NCI-H510A (cell line): ENCODE results near the gene IMMP1L.
"Not testable (repeated sequence)": the region's sequence is repeated elsewhere in the genome, so short reads cannot be mapped to it uniquely, and the experiment has no call there.

Experiments used
- DNase-seq: peaks from one replicate; lab custom pipeline; 2025; lab: John Stamatoyannopoulos, UW

The IMMP1L gene

GRCh38 chr11:31509429-31510345 is at the start of gene IMMP1L, which contains the start of gene ELP4:
TSS of gene IMMP1L (minus strand) at chr11:31509622. CDS start at chr11:31463276, 46,346 bp downstream.
TSS of gene ELP4 (plus strand) at chr11:31509767. CDS start at chr11:31509785, 18 bp downstream.
- DNase-seq, result peak; percentile 82

GRCh38 chr11:31558001-31558400 is 48.6 kb upstream of the IMMP1L start:
- no peak for DNase-seq

GRCh38 chr11:31555938-31556337 is 46.5 kb upstream of the IMMP1L start:
- DNase-seq, result no peak

- DNase-seq, result no peak
Measured at GRCh38 chr11:31542862-31543261, 33.4 kb upstream of the IMMP1L start.

- DNase-seq, result no peak
Measured at GRCh38 chr11:31535479-31535878, 26.1 kb upstream of the IMMP1L start.

- no peak for DNase-seq
Measured at GRCh38 chr11:31531293-31531692, 21.9 kb upstream of the IMMP1L start.

GRCh38 chr11:31529701-31530100 is 20.3 kb upstream of the IMMP1L start:
- no peak for DNase-seq

GRCh38 chr11:31529189-31529588 is 19.8 kb upstream of the IMMP1L start:
- DNase-seq, result no peak

- DNase-seq, result no peak
Measured at GRCh38 chr11:31521497-31522150, 12.2 kb upstream of the IMMP1L start.

GRCh38 chr11:31512117-31512516 is 2.7 kb upstream of the IMMP1L start:
- DNase-seq, result no peak

GRCh38 chr11:31509051-31509428 is 382 bp downstream of the IMMP1L start:
- DNase-seq, result no peak

- DNase-seq, result no peak
Measured at GRCh38 chr11:31500560-31500959, 8.9 kb downstream of the IMMP1L start.

GRCh38 chr11:31499576-31500178 is 9.7 kb downstream of the IMMP1L start:
- no peak for DNase-seq

GRCh38 chr11:31493762-31494161 is 15.7 kb downstream of the IMMP1L start:
- not testable (repeated sequence) for DNase-seq

- no peak for DNase-seq
Measured at GRCh38 chr11:31493235-31493634, 16.2 kb downstream of the IMMP1L start.

- no peak for DNase-seq
Measured at GRCh38 chr11:31492320-31492913, 17.0 kb downstream of the IMMP1L start.

- no peak for DNase-seq
Measured at GRCh38 chr11:31487848-31488247, 21.6 kb downstream of the IMMP1L start.

- no peak for DNase-seq
Measured at GRCh38 chr11:31484497-31484896, 24.9 kb downstream of the IMMP1L start.

- no peak for DNase-seq
Measured at GRCh38 chr11:31480930-31481329, 28.5 kb downstream of the IMMP1L start.

GRCh38 chr11:31479066-31479465 is 30.4 kb downstream of the IMMP1L start:
- DNase-seq, result no peak

- DNase-seq, result no peak
Measured at GRCh38 chr11:31478223-31478590, 31.2 kb downstream of the IMMP1L start.

- no peak for DNase-seq
Measured at GRCh38 chr11:31477528-31478222, 31.7 kb downstream of the IMMP1L start.
